IMR-90 (cell line): ENCODE data around the gene NSD2. TPM values are rescaled to one million over a fixed set of nuclear protein-coding genes. Genes with fewer than 3 reads are reported as not detected.
A peak's percentile ranks its signal among the peaks of the same experiment; 100 is the strongest.

Source experiments
- ATAC-seq: fragments of 200-7000 bp; cut with Tn5 transposase; 2 replicates; pipeline ENCODE4 v1.9.1; 2020; ENCODE audit warnings: low read depth, mild to moderate bottlenecking, moderate library complexity
- BruUV-seq: library from RNA; stranded (reverse); fragments of 400-500 nt; replicated peaks from 2 replicates; lab custom pipeline; 2021; lab: Mats Ljungman, UMichigan
- CTCF ChIA-PET: fragments of 300-600 bp; formaldehyde crosslinking; extraction: SDS; loops from one replicate; lab custom pipeline; 2021; ENCODE audit warnings: antibody characterized with exemption; lab: Yijun Ruan, JAX
- POLR2A ChIA-PET: fragments of 300-600 bp; sonication (Branson Sonifier 250); formaldehyde crosslinking; loops from one replicate; lab custom pipeline; 2022; ENCODE audit warnings: antibody characterized with exemption; ENCODE audit not compliant: unreplicated experiment; lab: Charles Lee
- DNase-seq: peaks from one replicate; pipeline ENCODE4 v3.0.0; 2013
- H2AFZ ChIP-seq: replicated peaks from 2 replicates; pipeline ENCODE3; 2013; ENCODE audit warnings: low read length, mild to moderate bottlenecking; ENCODE audit not compliant: poor library complexity
- H2AK5ac ChIP-seq: 2 replicates; pipeline ENCODE4 v1.6.1; 2013; ENCODE audit warnings: low read depth, low read length, inconsistent platforms
- H2AK9ac ChIP-seq: replicated peaks from 2 replicates; pipeline ENCODE3; 2013; ENCODE audit warnings: mild to moderate bottlenecking, low read depth, low read length, moderate library complexity; ENCODE audit not compliant: poor library complexity
- H2BK120ac ChIP-seq: 2 replicates; pipeline ENCODE4 v1.6.1; 2013; ENCODE audit warnings: low read depth, low read length, inconsistent platforms
- H2BK15ac ChIP-seq: 3 replicates; pipeline ENCODE4 v1.6.1; 2013; ENCODE audit warnings: low read depth, low read length, inconsistent platforms
- H2BK20ac ChIP-seq: 2 replicates; pipeline ENCODE4 v1.6.1; 2013; ENCODE audit warnings: low read depth, mild to moderate bottlenecking, inconsistent platforms, low read length, moderate library complexity
- H2BK5ac ChIP-seq: 2 replicates; pipeline ENCODE4 v1.6.1; 2013; ENCODE audit warnings: mild to moderate bottlenecking, low read depth, low read length, inconsistent platforms; ENCODE audit not compliant: poor library complexity, severe bottlenecking
- H3K14ac ChIP-seq: replicated peaks from 2 replicates; pipeline ENCODE4 v1.6.1; 2013; ENCODE audit warnings: low read depth, low read length, inconsistent platforms
- H3K18ac ChIP-seq: 2 replicates; pipeline ENCODE4 v1.6.1; 2013; ENCODE audit warnings: low read depth, low read length, control low read depth
- H3K23ac ChIP-seq: 2 replicates; pipeline ENCODE4 v1.6.1; 2013; ENCODE audit warnings: low read depth, low read length, inconsistent platforms
- H3K27ac ChIP-seq: 2 replicates; pipeline ENCODE4 v1.5.1; 2013; ENCODE audit warnings: mild to moderate bottlenecking, control low read depth, low read length; ENCODE audit not compliant: insufficient read depth
- H3K27me3 ChIP-seq: 2 replicates; pipeline ENCODE4 v1.6.1; 2013; ENCODE audit warnings: low read length; ENCODE audit not compliant: control insufficient read depth, insufficient read depth
- H3K36me3 ChIP-seq: 2 replicates; pipeline ENCODE4 v1.6.1; 2013; ENCODE audit warnings: low read length, mixed read lengths; ENCODE audit not compliant: control insufficient read depth, insufficient read depth
- H3K4ac ChIP-seq: 2 replicates; pipeline ENCODE4 v1.6.1; 2013; ENCODE audit warnings: low read depth, low read length, inconsistent platforms
- H3K4me1 ChIP-seq: 2 replicates; pipeline ENCODE4 v1.6.1; 2013; ENCODE audit warnings: low read length, mixed read lengths; ENCODE audit not compliant: control insufficient read depth, insufficient read depth
- H3K4me2 ChIP-seq: 2 replicates; pipeline ENCODE4 v1.6.1; 2013; ENCODE audit warnings: low read depth, mild to moderate bottlenecking, control low read depth, low read length, moderate library complexity
- H3K4me3 ChIP-seq: 2 replicates; pipeline ENCODE4 v1.5.1; 2013; ENCODE audit warnings: low read depth, mild to moderate bottlenecking, control low read depth, low read length, moderate library complexity; ENCODE audit not compliant: insufficient read depth
- H3K56ac ChIP-seq: 2 replicates; pipeline ENCODE4 v1.6.1; 2013; ENCODE audit warnings: low read length, inconsistent platforms; ENCODE audit not compliant: insufficient read depth; ENCODE audit errors: extremely low read depth
- H3K79me1 ChIP-seq, 2 experiments: 2 replicates each; pipeline ENCODE4 v1.6.1; 2013; ENCODE audit warnings: low read length in 2 of 2, inconsistent platforms in 1 of 2, low read depth in 1 of 2
- H3K9ac ChIP-seq: 2 replicates; pipeline ENCODE4 v1.6.1; 2013; ENCODE audit warnings: low read depth, low read length, control low read depth
- H3K9me1 ChIP-seq: 2 replicates; pipeline ENCODE4 v1.6.1; 2013; ENCODE audit warnings: low read length, inconsistent platforms; ENCODE audit not compliant: insufficient read depth
- H3K9me3 ChIP-seq: 2 replicates; pipeline ENCODE4 v1.6.1; 2013; ENCODE audit warnings: low read length; ENCODE audit not compliant: control insufficient read depth, insufficient read depth
- H4K20me1 ChIP-seq: 2 replicates; pipeline ENCODE4 v1.6.1; 2013; ENCODE audit warnings: low read length, inconsistent platforms; ENCODE audit not compliant: insufficient read depth
- H4K5ac ChIP-seq: 2 replicates; pipeline ENCODE4 v1.6.1; 2013; ENCODE audit warnings: mild to moderate bottlenecking, low read depth, low read length, control low read depth
- H4K8ac ChIP-seq, 2 experiments: 2 replicates each; pipeline ENCODE4 v1.6.1; 2013; ENCODE audit warnings: low read depth in 2 of 2, low read length in 2 of 2, control low read depth in 1 of 2, inconsistent platforms in 1 of 2
- H4K91ac ChIP-seq: 2 replicates; pipeline ENCODE4 v1.6.1; 2013; ENCODE audit warnings: low read depth, low read length, inconsistent platforms; ENCODE audit not compliant: insufficient read depth
- BHLHE40 ChIP-seq: fragments of 150-350 bp; IDR thresholded peaks from 2 replicates; pipeline ENCODE4 v1.6.1; 2016; ENCODE audit warnings: mild to moderate bottlenecking, low read depth, low read length
- CEBPB ChIP-seq: IDR thresholded peaks from 2 replicates; pipeline ENCODE4 v1.6.1; 2012; ENCODE audit warnings: low read depth, low read length, improper control_type of control experiment
- CHD1 ChIP-seq: IDR thresholded peaks from 2 replicates; pipeline ENCODE4 v1.6.1; 2012; ENCODE audit warnings: low read depth, low read length, improper control_type of control experiment
- FOS ChIP-seq: fragments of 150-350 bp; IDR thresholded peaks from 2 replicates; pipeline ENCODE4 v1.6.1; 2016; ENCODE audit warnings: low read depth, low read length
- MAFK ChIP-seq: IDR thresholded peaks from 2 replicates; pipeline ENCODE4 v1.6.1; 2012; ENCODE audit warnings: low read depth, low read length, improper control_type of control experiment
- MAZ ChIP-seq: IDR thresholded peaks from 2 replicates; pipeline ENCODE4 v1.6.1; 2012; ENCODE audit warnings: low read depth, mild to moderate bottlenecking, low read length, improper control_type of control experiment, moderate library complexity, borderline replicate concordance
- MXI1 ChIP-seq: IDR thresholded peaks from 2 replicates; pipeline ENCODE4 v1.6.1; 2012; ENCODE audit warnings: low read depth, mild to moderate bottlenecking, low read length, moderate library complexity, borderline replicate concordance
- NFE2L2 ChIP-seq: fragments of 150-350 bp; IDR thresholded peaks from 2 replicates; pipeline ENCODE4 v1.6.1; 2016; ENCODE audit warnings: low read depth, mild to moderate bottlenecking, low read length
- POLR2A ChIP-seq: IDR thresholded peaks from 2 replicates; pipeline ENCODE4 v1.6.1; 2012; ENCODE audit warnings: mild to moderate bottlenecking, low read depth, low read length
- RAD21 ChIP-seq: IDR thresholded peaks from 2 replicates; pipeline ENCODE4 v1.6.1; 2012; ENCODE audit warnings: low read length, improper control_type of control experiment
- RCOR1 ChIP-seq: IDR thresholded peaks from 2 replicates; pipeline ENCODE4 v1.6.1; 2012; ENCODE audit warnings: mild to moderate bottlenecking, low read length, improper control_type of control experiment; ENCODE audit not compliant: insufficient replicate concordance
- RFX5 ChIP-seq: IDR thresholded peaks from 2 replicates; pipeline ENCODE4 v1.8.0; 2012; ENCODE audit warnings: low read depth, mild to moderate bottlenecking, low read length, moderate library complexity
- SMC3 ChIP-seq: fragments of 150-350 bp; IDR thresholded peaks from 2 replicates; pipeline ENCODE4 v1.6.1; 2016; ENCODE audit warnings: low read depth, mild to moderate bottlenecking, antibody characterized with exemption, low read length, moderate library complexity
- WGBS, 2 experiments: methylation state at CpG; one replicate each; pipeline versions ENCODE4 v1.1.5 to v1.1.7; 2013; ENCODE audit warnings: missing lambda C conversion rate in 2 of 2; ENCODE audit not compliant: insufficient read length in 1 of 2; ENCODE audit errors: extremely low coverage in 2 of 2; 5-methylcytosine and 5-hydroxymethylcytosine counted together
- dilution Hi-C: fragments of 300-500 bp; cut with HindIII; formaldehyde crosslinking; loops from one replicate; pipeline ENCODE4 v1.14.3; 2018; ENCODE audit warnings: low sequenced_read_pairs; ENCODE audit not compliant: unreplicated experiment
- in situ Hi-C: fragments of 300-500 bp; cut with MboI; formaldehyde crosslinking; loops from 3 replicates; pipeline ENCODE4 v1.14.3; 2019; ENCODE audit warnings: low sequenced_read_pairs, inconsistent platforms, mixed read lengths
- intact Hi-C: fragments of 100-400 bp; cut with micrococcal nuclease; formaldehyde crosslinking; loops from 2 replicates; pipeline ENCODE4 v1.10.0; 2022
- polyA plus RNA-seq, 3 experiments: library from polyadenylated mRNA; depleted of rRNA; stranded (reverse); fragments of >200 nt; gene quantifications; 2 replicates each; pipeline ENCODE4 v1.2.3, GENCODE V29; 2012; ENCODE audit warnings: low replicate concordance in 1 of 3
- total RNA-seq: library from RNA; depleted of rRNA; stranded (reverse); fragments of >200 nt; gene quantifications from 2 replicates; pipeline ENCODE4 v1.2.3, GENCODE V29; 2012
- TF ChIP-seq, protein P1 (sequence below): fragments of 150-350 bp; IDR thresholded peaks from 2 replicates; pipeline ENCODE4 v1.6.1; 2016; ENCODE audit warnings: low read depth, mild to moderate bottlenecking, low read length, moderate library complexity, borderline replicate concordance
- TF ChIP-seq, protein P2 (sequence below): conservative IDR thresholded peaks from 2 replicates; pipeline ENCODE4 v1.5.1; 2012; ENCODE audit warnings: mild to moderate bottlenecking, low read depth, low read length, improper control_type of control experiment
- TF ChIP-seq, protein P3 (sequence below): fragments of 150-350 bp; IDR thresholded peaks from 2 replicates; pipeline ENCODE4 v1.6.1; 2017; ENCODE audit warnings: mild to moderate bottlenecking, antibody characterized with exemption, low read length, low read depth

Gene NSD2
- total and polyA plus RNA-seq, 2 of the 4 experiments (the other 2 are of a cell fraction): 35.9 to 68.1 TPM

DNA sequence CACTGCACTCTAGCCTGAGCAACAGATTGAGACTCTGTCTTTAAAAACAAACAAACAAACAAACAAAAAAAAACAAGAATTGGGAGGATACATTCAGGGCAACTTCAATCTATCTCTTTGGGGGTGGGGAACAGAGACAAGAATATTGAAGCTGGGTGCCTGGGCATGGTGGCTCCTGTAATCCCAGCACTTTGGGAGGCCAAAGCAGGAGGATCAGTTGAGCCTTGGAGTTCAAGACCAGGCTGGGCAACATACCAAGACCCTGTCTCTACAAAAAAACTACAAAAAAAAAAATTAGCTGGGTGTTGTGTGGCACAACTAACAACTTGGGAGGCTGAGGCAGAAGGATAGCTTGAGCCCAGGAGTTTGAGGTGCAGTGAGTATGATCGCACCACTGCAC is 16.4 kb upstream of the NSD2 start:
- Histone ChIP-seq H2BK20ac (no peak overlapping the region), H2BK15ac (no peak overlapping the region), H3K27ac (no peak overlapping the region; the same call in 1 of the 2 replicates), H3K4me1 (peaks cover 22% of the 10 kb centered on the region), H3K36me3 (no peaks in the 10 kb centered on the region; the same call in none of the 2 replicates), H2AK5ac (peak overlapping the region; percentile 37; the same call in 1 of the 2 replicates), H4K5ac (no peak overlapping the region), H2BK120ac (no peak overlapping the region), H3K23ac (peak overlapping the region; percentile 54; the same call in 1 of the 2 replicates), H3K4ac (peak overlapping the region; percentile 44), H3K56ac (no peak overlapping the region; the same call in 1 of the 2 replicates), H4K8ac (peak overlapping the region; percentile 41 to 87; a peak in 2 of 4 replicates), H3K14ac (peak overlapping the region; percentile 59), H3K79me1 (peaks cover 30 to 72% of the 10 kb centered on the region in 2 experiments), H3K9me1 (peaks cover 35% of the 10 kb centered on the region), H4K20me1 (peaks cover 39% of the 10 kb centered on the region), H3K9me3 (no peaks in the 10 kb centered on the region), H3K4me2 (peak overlapping the region; percentile 99), H3K4me3 (peak overlapping the region; percentile 94), H2AFZ (no peak overlapping the region), H3K9ac (peak overlapping the region; percentile 91), H2AK9ac (peak overlapping the region; percentile 98), H3K18ac (no peak overlapping the region), H4K91ac (no peak overlapping the region), H3K27me3 (no peaks in the 10 kb centered on the region), H2BK5ac (no peak overlapping the region)
- ChIA-PET POLR2A (no interaction called here), CTCF (interaction anchor here (0.6 kb wide), 1 partner anchor 87 kb away, joined by 3 read pairs; no protein-coding TSS in a partner anchor)
- no peak for ATAC-seq
- in situ Hi-C loops (no loop called here), intact Hi-C loops (loop anchor here (5.0 kb wide), 1 partner anchor 43 kb away; no protein-coding TSS in a partner anchor), dilution Hi-C loops (no loop called here)
- TF ChIP-seq, protein P1, sequence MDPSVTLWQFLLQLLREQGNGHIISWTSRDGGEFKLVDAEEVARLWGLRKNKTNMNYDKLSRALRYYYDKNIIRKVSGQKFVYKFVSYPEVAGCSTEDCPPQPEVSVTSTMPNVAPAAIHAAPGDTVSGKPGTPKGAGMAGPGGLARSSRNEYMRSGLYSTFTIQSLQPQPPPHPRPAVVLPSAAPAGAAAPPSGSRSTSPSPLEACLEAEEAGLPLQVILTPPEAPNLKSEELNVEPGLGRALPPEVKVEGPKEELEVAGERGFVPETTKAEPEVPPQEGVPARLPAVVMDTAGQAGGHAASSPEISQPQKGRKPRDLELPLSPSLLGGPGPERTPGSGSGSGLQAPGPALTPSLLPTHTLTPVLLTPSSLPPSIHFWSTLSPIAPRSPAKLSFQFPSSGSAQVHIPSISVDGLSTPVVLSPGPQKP: no peak
- TF ChIP-seq NFE2L2 (no peak), SMC3 (no peak), CEBPB (no peak), RFX5 (no peak), CHD1 (no peak), POLR2A (no peak), MAFK (no peak), MXI1 (no peak), RAD21 (no peak), FOS (no peak), BHLHE40 (no peak), MAZ (no peak), RCOR1 (no peak)
- TF ChIP-seq, protein P2, sequence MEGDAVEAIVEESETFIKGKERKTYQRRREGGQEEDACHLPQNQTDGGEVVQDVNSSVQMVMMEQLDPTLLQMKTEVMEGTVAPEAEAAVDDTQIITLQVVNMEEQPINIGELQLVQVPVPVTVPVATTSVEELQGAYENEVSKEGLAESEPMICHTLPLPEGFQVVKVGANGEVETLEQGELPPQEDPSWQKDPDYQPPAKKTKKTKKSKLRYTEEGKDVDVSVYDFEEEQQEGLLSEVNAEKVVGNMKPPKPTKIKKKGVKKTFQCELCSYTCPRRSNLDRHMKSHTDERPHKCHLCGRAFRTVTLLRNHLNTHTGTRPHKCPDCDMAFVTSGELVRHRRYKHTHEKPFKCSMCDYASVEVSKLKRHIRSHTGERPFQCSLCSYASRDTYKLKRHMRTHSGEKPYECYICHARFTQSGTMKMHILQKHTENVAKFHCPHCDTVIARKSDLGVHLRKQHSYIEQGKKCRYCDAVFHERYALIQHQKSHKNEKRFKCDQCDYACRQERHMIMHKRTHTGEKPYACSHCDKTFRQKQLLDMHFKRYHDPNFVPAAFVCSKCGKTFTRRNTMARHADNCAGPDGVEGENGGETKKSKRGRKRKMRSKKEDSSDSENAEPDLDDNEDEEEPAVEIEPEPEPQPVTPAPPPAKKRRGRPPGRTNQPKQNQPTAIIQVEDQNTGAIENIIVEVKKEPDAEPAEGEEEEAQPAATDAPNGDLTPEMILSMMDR: no peak
- TF ChIP-seq, protein P3, sequence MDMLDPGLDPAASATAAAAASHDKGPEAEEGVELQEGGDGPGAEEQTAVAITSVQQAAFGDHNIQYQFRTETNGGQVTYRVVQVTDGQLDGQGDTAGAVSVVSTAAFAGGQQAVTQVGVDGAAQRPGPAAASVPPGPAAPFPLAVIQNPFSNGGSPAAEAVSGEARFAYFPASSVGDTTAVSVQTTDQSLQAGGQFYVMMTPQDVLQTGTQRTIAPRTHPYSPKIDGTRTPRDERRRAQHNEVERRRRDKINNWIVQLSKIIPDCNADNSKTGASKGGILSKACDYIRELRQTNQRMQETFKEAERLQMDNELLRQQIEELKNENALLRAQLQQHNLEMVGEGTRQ: no peak
- no TSS peak for BruUV-seq
- no peak for DNase-seq
- WGBS, 2 experiments: no CpG with 5 or more reads among the region's 1 CpG
